Fibroblast of skin of right quadriceps (primary cell): ENCODE measurements around the gene APOF.
"Not testable (repeated sequence)": the region's sequence is repeated elsewhere in the genome, so short reads cannot be mapped to it uniquely, and the experiment has no call there.

Source experiments
- DNase-seq: peaks from one replicate; pipeline ENCODE4 v3.0.0-alpha.2; 2013

APOF gene

GRCh38 chr12:56362130-56363059, at the start of gene APOF:
TSS of gene APOF (minus strand) at chr12:56362857. CDS start at chr12:56362745, 112 bp downstream.
- no peak for DNase-seq

- no peak for DNase-seq
Measured at GRCh38 chr12:56411781-56412639, 49.4 kb upstream of the APOF start.

- DNase-seq: no peak
Measured at GRCh38 chr12:56410768-56411167, 48.1 kb upstream of the APOF start.

- DNase-seq: no peak
Measured at GRCh38 chr12:56408799-56409417, 46.3 kb upstream of the APOF start.

- DNase-seq: not testable (repeated sequence)
Measured at GRCh38 chr12:56404227-56404626, 41.6 kb upstream of the APOF start.

- not testable (repeated sequence) for DNase-seq
Measured at GRCh38 chr12:56401612-56402011, 39.0 kb upstream of the APOF start.

- not testable (repeated sequence) for DNase-seq
Measured at GRCh38 chr12:56401125-56401524, 38.5 kb upstream of the APOF start.

GRCh38 chr12:56399466-56399865, 36.8 kb upstream of the APOF start:
- not testable (repeated sequence) for DNase-seq

- no peak for DNase-seq
Measured at GRCh38 chr12:56398324-56398723, 35.7 kb upstream of the APOF start.

GRCh38 chr12:56392331-56392730, 29.7 kb upstream of the APOF start:
- no peak for DNase-seq

- no peak for DNase-seq
Measured at GRCh38 chr12:56391721-56392120, 29.1 kb upstream of the APOF start.

GRCh38 chr12:56389412-56389811, 26.8 kb upstream of the APOF start:
- DNase-seq: no peak

GRCh38 chr12:56387152-56387736, 24.6 kb upstream of the APOF start:
- DNase-seq: peak; percentile 61

GRCh38 chr12:56385873-56386272, 23.2 kb upstream of the APOF start:
- no peak for DNase-seq

GRCh38 chr12:56382611-56383010, 20.0 kb upstream of the APOF start:
- DNase-seq: no peak

- no peak for DNase-seq
Measured at GRCh38 chr12:56377989-56378316, 15.3 kb upstream of the APOF start.

- no peak for DNase-seq
Measured at GRCh38 chr12:56377310-56377988, 14.8 kb upstream of the APOF start.

- no peak for DNase-seq
Measured at GRCh38 chr12:56375598-56376434, 13.2 kb upstream of the APOF start.

- DNase-seq: no peak
Measured at GRCh38 chr12:56374726-56375597, 12.3 kb upstream of the APOF start.

GRCh38 chr12:56373515-56373914, 10.9 kb upstream of the APOF start:
- DNase-seq: no peak
